ENCODE data around the gene PTMS. TPM values are rescaled to one million over a fixed set of nuclear protein-coding genes. Genes with fewer than 3 reads are reported as not detected.
A peak's percentile ranks its signal among the peaks of the same experiment; 100 is the strongest.

Gene PTMS
- total RNA-seq, 1 experiment from 2014 or later: 370 TPM

DNA sequence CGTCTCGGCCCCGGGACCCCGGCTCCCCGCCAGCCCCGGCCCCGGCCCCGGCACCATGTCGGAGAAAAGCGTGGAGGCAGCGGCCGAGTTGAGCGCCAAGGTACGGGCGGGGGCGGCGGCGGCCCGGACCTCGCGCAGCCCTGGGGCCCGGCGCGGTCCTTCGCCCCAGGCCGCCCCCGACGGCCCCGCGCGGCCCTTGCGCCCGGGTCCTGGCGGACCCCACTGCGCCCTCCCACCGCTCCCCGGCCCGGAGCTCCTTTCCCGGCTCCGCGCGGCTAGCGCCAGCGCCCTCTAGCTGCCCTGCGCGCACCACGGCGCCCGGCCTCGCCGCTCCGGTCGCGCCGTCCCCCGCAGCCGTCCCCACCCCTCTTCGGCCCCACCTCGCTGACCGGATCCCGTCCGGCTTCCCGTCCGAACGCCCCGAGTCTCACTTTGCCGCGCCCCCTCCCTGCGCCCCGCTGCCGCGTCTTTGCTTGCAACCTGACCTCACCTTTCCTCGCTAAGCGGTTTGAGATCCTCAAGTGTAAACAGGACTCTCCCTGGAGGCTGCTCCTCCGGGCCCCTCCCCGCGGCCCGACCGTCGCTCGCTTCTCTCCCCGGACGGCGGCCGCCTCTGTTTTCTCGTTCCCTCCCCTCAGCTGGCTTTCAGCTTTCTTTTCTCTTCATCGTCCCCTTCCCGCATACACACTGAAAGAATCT lies 637 bp downstream of the PTMS start (continued):
- TF ChIP-seq FOXP1 (CRISPR knock-in tag; IDR thresholded peaks at IDR 0.05; ENCODE audit: borderline replicate concordance) (no peak), ELF4 (CRISPR knock-in tag; IDR thresholded peaks at IDR 0.05; ENCODE audit: low read depth) (no peak), NFYB (CRISPR knock-in tag; conservative IDR thresholded peaks at IDR 0.05; ENCODE audit: low read depth) (no peak), JUN (CRISPR knock-in tag; IDR thresholded peaks at IDR 0.05) (0 out of 2 replicates have a peak, but pooled peaks have one; percentile 29), CREB1 (CRISPR knock-in tag; IDR thresholded peaks at IDR 0.05) (no peak)
- TF ChIP-seq, protein P1, sequence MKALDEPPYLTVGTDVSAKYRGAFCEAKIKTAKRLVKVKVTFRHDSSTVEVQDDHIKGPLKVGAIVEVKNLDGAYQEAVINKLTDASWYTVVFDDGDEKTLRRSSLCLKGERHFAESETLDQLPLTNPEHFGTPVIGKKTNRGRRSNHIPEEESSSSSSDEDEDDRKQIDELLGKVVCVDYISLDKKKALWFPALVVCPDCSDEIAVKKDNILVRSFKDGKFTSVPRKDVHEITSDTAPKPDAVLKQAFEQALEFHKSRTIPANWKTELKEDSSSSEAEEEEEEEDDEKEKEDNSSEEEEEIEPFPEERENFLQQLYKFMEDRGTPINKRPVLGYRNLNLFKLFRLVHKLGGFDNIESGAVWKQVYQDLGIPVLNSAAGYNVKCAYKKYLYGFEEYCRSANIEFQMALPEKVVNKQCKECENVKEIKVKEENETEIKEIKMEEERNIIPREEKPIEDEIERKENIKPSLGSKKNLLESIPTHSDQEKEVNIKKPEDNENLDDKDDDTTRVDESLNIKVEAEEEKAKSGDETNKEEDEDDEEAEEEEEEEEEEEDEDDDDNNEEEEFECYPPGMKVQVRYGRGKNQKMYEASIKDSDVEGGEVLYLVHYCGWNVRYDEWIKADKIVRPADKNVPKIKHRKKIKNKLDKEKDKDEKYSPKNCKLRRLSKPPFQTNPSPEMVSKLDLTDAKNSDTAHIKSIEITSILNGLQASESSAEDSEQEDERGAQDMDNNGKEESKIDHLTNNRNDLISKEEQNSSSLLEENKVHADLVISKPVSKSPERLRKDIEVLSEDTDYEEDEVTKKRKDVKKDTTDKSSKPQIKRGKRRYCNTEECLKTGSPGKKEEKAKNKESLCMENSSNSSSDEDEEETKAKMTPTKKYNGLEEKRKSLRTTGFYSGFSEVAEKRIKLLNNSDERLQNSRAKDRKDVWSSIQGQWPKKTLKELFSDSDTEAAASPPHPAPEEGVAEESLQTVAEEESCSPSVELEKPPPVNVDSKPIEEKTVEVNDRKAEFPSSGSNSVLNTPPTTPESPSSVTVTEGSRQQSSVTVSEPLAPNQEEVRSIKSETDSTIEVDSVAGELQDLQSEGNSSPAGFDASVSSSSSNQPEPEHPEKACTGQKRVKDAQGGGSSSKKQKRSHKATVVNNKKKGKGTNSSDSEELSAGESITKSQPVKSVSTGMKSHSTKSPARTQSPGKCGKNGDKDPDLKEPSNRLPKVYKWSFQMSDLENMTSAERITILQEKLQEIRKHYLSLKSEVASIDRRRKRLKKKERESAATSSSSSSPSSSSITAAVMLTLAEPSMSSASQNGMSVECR (CRISPR knock-in tag; IDR thresholded peaks at IDR 0.05; ENCODE audit: borderline replicate concordance): 0 out of 2 replicates have a peak, but pooled peaks have one; percentile 61
- TF ChIP-seq, protein P2, sequence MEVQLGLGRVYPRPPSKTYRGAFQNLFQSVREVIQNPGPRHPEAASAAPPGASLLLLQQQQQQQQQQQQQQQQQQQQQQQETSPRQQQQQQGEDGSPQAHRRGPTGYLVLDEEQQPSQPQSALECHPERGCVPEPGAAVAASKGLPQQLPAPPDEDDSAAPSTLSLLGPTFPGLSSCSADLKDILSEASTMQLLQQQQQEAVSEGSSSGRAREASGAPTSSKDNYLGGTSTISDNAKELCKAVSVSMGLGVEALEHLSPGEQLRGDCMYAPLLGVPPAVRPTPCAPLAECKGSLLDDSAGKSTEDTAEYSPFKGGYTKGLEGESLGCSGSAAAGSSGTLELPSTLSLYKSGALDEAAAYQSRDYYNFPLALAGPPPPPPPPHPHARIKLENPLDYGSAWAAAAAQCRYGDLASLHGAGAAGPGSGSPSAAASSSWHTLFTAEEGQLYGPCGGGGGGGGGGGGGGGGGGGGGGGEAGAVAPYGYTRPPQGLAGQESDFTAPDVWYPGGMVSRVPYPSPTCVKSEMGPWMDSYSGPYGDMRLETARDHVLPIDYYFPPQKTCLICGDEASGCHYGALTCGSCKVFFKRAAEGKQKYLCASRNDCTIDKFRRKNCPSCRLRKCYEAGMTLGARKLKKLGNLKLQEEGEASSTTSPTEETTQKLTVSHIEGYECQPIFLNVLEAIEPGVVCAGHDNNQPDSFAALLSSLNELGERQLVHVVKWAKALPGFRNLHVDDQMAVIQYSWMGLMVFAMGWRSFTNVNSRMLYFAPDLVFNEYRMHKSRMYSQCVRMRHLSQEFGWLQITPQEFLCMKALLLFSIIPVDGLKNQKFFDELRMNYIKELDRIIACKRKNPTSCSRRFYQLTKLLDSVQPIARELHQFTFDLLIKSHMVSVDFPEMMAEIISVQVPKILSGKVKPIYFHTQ (CRISPR knock-in tag; IDR thresholded peaks at IDR 0.05): no peak
- TF ChIP-seq, protein P3, sequence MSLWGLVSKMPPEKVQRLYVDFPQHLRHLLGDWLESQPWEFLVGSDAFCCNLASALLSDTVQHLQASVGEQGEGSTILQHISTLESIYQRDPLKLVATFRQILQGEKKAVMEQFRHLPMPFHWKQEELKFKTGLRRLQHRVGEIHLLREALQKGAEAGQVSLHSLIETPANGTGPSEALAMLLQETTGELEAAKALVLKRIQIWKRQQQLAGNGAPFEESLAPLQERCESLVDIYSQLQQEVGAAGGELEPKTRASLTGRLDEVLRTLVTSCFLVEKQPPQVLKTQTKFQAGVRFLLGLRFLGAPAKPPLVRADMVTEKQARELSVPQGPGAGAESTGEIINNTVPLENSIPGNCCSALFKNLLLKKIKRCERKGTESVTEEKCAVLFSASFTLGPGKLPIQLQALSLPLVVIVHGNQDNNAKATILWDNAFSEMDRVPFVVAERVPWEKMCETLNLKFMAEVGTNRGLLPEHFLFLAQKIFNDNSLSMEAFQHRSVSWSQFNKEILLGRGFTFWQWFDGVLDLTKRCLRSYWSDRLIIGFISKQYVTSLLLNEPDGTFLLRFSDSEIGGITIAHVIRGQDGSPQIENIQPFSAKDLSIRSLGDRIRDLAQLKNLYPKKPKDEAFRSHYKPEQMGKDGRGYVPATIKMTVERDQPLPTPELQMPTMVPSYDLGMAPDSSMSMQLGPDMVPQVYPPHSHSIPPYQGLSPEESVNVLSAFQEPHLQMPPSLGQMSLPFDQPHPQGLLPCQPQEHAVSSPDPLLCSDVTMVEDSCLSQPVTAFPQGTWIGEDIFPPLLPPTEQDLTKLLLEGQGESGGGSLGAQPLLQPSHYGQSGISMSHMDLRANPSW (CRISPR knock-in tag; conservative IDR thresholded peaks at IDR 0.05; ENCODE audit: low read depth): no peak
- TF ChIP-seq, protein P4, sequence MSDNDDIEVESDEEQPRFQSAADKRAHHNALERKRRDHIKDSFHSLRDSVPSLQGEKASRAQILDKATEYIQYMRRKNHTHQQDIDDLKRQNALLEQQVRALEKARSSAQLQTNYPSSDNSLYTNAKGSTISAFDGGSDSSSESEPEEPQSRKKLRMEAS (CRISPR knock-in tag; IDR thresholded peaks at IDR 0.05): peak; percentile 53; the same call in 1 of the 2 replicates
- TF ChIP-seq, protein P5, sequence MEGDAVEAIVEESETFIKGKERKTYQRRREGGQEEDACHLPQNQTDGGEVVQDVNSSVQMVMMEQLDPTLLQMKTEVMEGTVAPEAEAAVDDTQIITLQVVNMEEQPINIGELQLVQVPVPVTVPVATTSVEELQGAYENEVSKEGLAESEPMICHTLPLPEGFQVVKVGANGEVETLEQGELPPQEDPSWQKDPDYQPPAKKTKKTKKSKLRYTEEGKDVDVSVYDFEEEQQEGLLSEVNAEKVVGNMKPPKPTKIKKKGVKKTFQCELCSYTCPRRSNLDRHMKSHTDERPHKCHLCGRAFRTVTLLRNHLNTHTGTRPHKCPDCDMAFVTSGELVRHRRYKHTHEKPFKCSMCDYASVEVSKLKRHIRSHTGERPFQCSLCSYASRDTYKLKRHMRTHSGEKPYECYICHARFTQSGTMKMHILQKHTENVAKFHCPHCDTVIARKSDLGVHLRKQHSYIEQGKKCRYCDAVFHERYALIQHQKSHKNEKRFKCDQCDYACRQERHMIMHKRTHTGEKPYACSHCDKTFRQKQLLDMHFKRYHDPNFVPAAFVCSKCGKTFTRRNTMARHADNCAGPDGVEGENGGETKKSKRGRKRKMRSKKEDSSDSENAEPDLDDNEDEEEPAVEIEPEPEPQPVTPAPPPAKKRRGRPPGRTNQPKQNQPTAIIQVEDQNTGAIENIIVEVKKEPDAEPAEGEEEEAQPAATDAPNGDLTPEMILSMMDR (IDR thresholded peaks at IDR 0.05): peak; percentile 44; the same call in 1 of the 2 replicates
- TF ChIP-seq, protein P6, sequence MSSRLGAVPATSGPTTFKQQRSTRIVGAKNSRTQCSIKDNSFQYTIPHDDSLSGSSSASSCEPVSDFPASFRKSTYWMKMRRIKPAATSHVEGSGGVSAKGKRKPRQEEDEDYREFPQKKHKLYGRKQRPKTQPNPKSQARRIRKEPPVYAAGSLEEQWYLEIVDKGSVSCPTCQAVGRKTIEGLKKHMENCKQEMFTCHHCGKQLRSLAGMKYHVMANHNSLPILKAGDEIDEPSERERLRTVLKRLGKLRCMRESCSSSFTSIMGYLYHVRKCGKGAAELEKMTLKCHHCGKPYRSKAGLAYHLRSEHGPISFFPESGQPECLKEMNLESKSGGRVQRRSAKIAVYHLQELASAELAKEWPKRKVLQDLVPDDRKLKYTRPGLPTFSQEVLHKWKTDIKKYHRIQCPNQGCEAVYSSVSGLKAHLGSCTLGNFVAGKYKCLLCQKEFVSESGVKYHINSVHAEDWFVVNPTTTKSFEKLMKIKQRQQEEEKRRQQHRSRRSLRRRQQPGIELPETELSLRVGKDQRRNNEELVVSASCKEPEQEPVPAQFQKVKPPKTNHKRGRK (CRISPR knock-in tag; IDR thresholded peaks at IDR 0.05; ENCODE audit: borderline replicate concordance): no peak

Data from WTC11 (cell line).